Endothelial cell of umbilical vein (primary cell): ENCODE data around the gene COG5. TPM values are rescaled to one million over a fixed set of nuclear protein-coding genes. Genes with fewer than 3 reads are reported as not detected.

ENCODE experiments used
- BruUV-seq: library from RNA; stranded (reverse); fragments of 400-500 nt; replicated peaks from 2 replicates; lab custom pipeline; 2021; lab: Mats Ljungman, UMichigan
- CTCF ChIA-PET: fragments of 300-600, 350-600 bp; sonication (Branson Sonifier 250); formaldehyde crosslinking; loops from one replicate; lab custom pipeline; 2021; ENCODE audit warnings: antibody characterized with exemption, inconsistent platforms; lab: Charles Lee
- POLR2A ChIA-PET: fragments of 300-600, 350-600 bp; sonication (Branson Sonifier 250); formaldehyde crosslinking; loops from one replicate; lab custom pipeline; 2021; ENCODE audit warnings: antibody characterized with exemption, inconsistent platforms; lab: Charles Lee
- DNase-seq: peaks from one replicate; pipeline ENCODE4 v3.0.0-alpha.2; 2011; ENCODE audit warnings: low read depth, low spot score
- FAIRE-seq: peaks from 2 replicates; lab custom pipeline; 2011; peaks lifted over from hg19 to GRCh38; lab: Jason Lieb, UNC
- H2AFZ ChIP-seq: 2 replicates; pipeline ENCODE4 v1.6.0; 2012; ENCODE audit warnings: low read depth, low read length, control low read depth, inconsistent platforms
- H3K27ac ChIP-seq: 2 replicates; pipeline ENCODE4 v1.5.1; 2011; ENCODE audit warnings: low read depth, mild to moderate bottlenecking, control low read depth, low read length, moderate library complexity; ENCODE audit not compliant: insufficient read depth
- H3K27me3 ChIP-seq, 2 experiments: 2 replicates each; pipeline versions ENCODE4 v1.6.0 to v1.6.1; 2011; ENCODE audit warnings: low read length in 2 of 2, mixed read lengths in 1 of 2; ENCODE audit not compliant: control insufficient read depth in 2 of 2, insufficient read depth in 2 of 2
- H3K36me3 ChIP-seq, 2 experiments: 2 replicates in 1 of 2; 3 replicates in 1 of 2; pipeline ENCODE4 v1.5.1; 2011; ENCODE audit warnings: low read length in 2 of 2, mild to moderate bottlenecking in 1 of 2, moderate library complexity in 1 of 2; ENCODE audit not compliant: control insufficient read depth in 2 of 2, insufficient read depth in 2 of 2; ENCODE audit errors: extremely low read depth in 1 of 2
- H3K4me1 ChIP-seq: 3 replicates; pipeline ENCODE4 v1.5.1; 2011; ENCODE audit warnings: mild to moderate bottlenecking, low read length; ENCODE audit not compliant: control insufficient read depth, insufficient read depth; ENCODE audit errors: extremely low read depth
- H3K4me2 ChIP-seq: 2 replicates; pipeline ENCODE4 v1.6.1; 2011; ENCODE audit warnings: low read length, control low read depth, mixed read lengths; ENCODE audit not compliant: insufficient read depth
- H3K4me3 ChIP-seq, 3 experiments: fragments of 200-600 bp in 1 of 3; sonication (generic), shearing (Covaris generic) in 1 of 3; replicated peaks in 1 of 3; 2 replicates each; pipeline ENCODE4 v1.5.1; 2011 to 2016; ENCODE audit warnings: control low read depth in 3 of 3, low read length in 3 of 3, mild to moderate bottlenecking in 2 of 3, inconsistent platforms in 1 of 3, low read depth in 1 of 3, moderate library complexity in 1 of 3; ENCODE audit not compliant: insufficient read depth in 1 of 3
- H3K79me2 ChIP-seq: 2 replicates; pipeline ENCODE4 v1.6.0; 2012; ENCODE audit warnings: low read length, inconsistent platforms; ENCODE audit not compliant: control insufficient read depth, insufficient read depth
- H3K9ac ChIP-seq: replicated peaks from 2 replicates; pipeline ENCODE3; 2011; ENCODE audit warnings: low read length, control low read depth; ENCODE audit not compliant: insufficient read depth; ENCODE audit errors: extremely low read depth
- H3K9me1 ChIP-seq: replicated peaks from 3 replicates; pipeline ENCODE4 v1.6.0; 2011; ENCODE audit warnings: mild to moderate bottlenecking, low read length; ENCODE audit not compliant: control insufficient read depth, insufficient read depth; ENCODE audit errors: extremely low read depth
- H3K9me3 ChIP-seq: replicated peaks from 2 replicates; pipeline ENCODE4 v1.5.1; 2012; ENCODE audit warnings: low read length, inconsistent platforms; ENCODE audit not compliant: control insufficient read depth, insufficient read depth
- H4K20me1 ChIP-seq: replicated peaks from 2 replicates; pipeline ENCODE3; 2011; ENCODE audit warnings: mild to moderate bottlenecking, low read length; ENCODE audit not compliant: control insufficient read depth, insufficient read depth; ENCODE audit errors: extremely low read depth
- EZH2 ChIP-seq: IDR thresholded peaks from 2 replicates; pipeline ENCODE4 v1.6.1; 2012; ENCODE audit warnings: borderline replicate concordance, low read depth, mild to moderate bottlenecking, moderate library complexity, low read length, inconsistent platforms; ENCODE audit not compliant: severe bottlenecking
- FOS ChIP-seq: IDR thresholded peaks from 2 replicates; pipeline ENCODE4 v1.6.1; 2011; ENCODE audit warnings: mild to moderate bottlenecking, low read length, moderate library complexity, borderline replicate concordance; ENCODE audit not compliant: insufficient read depth
- JUN ChIP-seq: IDR thresholded peaks from 2 replicates; pipeline ENCODE4 v1.6.1; 2011; ENCODE audit warnings: borderline replicate concordance, low read depth; ENCODE audit not compliant: insufficient read length, insufficient read depth
- POLR2A ChIP-seq: IDR thresholded peaks from 2 replicates; pipeline ENCODE4 v1.6.1; 2012; ENCODE audit warnings: low read depth, mild to moderate bottlenecking, control low read depth, low read length
- dilution Hi-C: fragments of 300-500 bp; cut with MboI; formaldehyde crosslinking; loops from one replicate; pipeline ENCODE4 v1.15.0; 2019; ENCODE audit warnings: low sequenced_read_pairs; ENCODE audit not compliant: extremely low pct_ligation_motif_present
- intact Hi-C: fragments of 100-400 bp; cut with micrococcal nuclease; formaldehyde crosslinking; loops from one replicate; pipeline ENCODE4 v1.10.0; 2022
- polyA plus RNA-seq, 4 experiments: library from polyadenylated mRNA; depleted of rRNA in 3 of 4; stranded (reverse) in 3 of 4; unstranded in 1 of 4; fragments of >200 nt; gene quantifications; 2 replicates each; pipeline versions ENCODE4 v1.2.1 to v1.2.3, GENCODE V29; 2011 to 2012; ENCODE audit warnings: missing spikeins in 1 of 4
- total RNA-seq: library from RNA; stranded (reverse); gene quantifications from 2 replicates; pipeline ENCODE4 v1.2.3, GENCODE V29; 2021
- TF ChIP-seq, protein P1 (sequence below): IDR thresholded peaks from 2 replicates; pipeline ENCODE4 v1.6.1; 2011; ENCODE audit not compliant: insufficient read depth, insufficient read length
- TF ChIP-seq, protein P2 (sequence below), 2 donors: IDR thresholded peaks; 1 replicate in 1 of 2; 2 replicates in 1 of 2; pipeline ENCODE4 v1.5.1; 2011; ENCODE audit warnings: low read length in 2 of 2, mild to moderate bottlenecking in 2 of 2, moderate library complexity in 2 of 2, control low read depth in 1 of 2, inconsistent platforms in 1 of 2, low read depth in 1 of 2; ENCODE audit not compliant: insufficient read depth in 1 of 2; ENCODE audit errors: extremely low read depth in 1 of 2

The COG5 gene
- total and polyA plus RNA-seq, 2 donors (not counting 3 experiments of a cell fraction or from before 2014, with no cell fraction given): 18.8 to 45.3 TPM

DNA sequence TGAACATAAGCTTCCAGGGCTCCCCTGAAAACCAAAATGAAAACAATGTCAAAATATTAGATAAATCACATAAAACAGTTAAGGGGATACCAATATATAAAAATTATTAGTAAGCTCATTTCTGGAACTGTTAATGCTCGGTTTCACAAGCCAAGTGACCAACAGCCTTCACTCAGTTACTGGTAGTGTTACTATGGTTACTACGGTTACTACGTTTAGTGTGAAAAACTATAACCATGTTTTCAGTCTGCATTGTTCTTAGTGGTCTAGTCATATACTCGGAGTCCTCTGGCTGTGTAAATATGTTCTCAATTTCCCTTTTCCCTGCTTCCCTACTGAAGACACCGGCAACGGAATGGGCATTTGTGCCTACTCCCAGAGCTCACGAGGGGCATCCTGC is 360.1 kb downstream of the COG5 start:
- ChIA-PET POLR2A (interaction anchor here (0.5 kb wide), 1 partner anchor 25 kb away, joined by 3 read pairs; no protein-coding TSS in a partner anchor), CTCF (interaction anchor here (1.0 to 5.3 kb wide), 5 partner anchors 9 to 676 kb away, joined by 3 to 19 read pairs (median 4); no protein-coding TSS in a partner anchor)
- Histone ChIP-seq H3K9me1 (no peaks in the 10 kb centered on the region), H3K4me2 (no peak overlapping the region), H4K20me1 (peaks cover 2% of the 10 kb centered on the region), H3K4me1 (no peaks in the 10 kb centered on the region), H3K9me3 (no peaks in the 10 kb centered on the region), H3K79me2 (no peaks in the 10 kb centered on the region), H3K36me3 (peaks cover 9% of the 10 kb centered on the region in 2 experiments), H3K27me3 (no peaks in the 10 kb centered on the region), H3K9ac (no peak overlapping the region), H3K4me3 (no peak overlapping the region), H2AFZ (no peak overlapping the region), H3K27ac (no peak overlapping the region)
- no peak for DNase-seq
- intact Hi-C loops (loop anchor here (2.0 to 5.0 kb wide), 2 partner anchors 524 to 675 kb away; no protein-coding TSS in a partner anchor), dilution Hi-C loops (no loop called here)
- FAIRE-seq: no peak
- TF ChIP-seq FOS (no peak), JUN (no peak), EZH2 (no peak), POLR2A (no peak)
- TF ChIP-seq, protein P1, sequence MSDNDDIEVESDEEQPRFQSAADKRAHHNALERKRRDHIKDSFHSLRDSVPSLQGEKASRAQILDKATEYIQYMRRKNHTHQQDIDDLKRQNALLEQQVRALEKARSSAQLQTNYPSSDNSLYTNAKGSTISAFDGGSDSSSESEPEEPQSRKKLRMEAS: no peak
- TF ChIP-seq, protein P2, sequence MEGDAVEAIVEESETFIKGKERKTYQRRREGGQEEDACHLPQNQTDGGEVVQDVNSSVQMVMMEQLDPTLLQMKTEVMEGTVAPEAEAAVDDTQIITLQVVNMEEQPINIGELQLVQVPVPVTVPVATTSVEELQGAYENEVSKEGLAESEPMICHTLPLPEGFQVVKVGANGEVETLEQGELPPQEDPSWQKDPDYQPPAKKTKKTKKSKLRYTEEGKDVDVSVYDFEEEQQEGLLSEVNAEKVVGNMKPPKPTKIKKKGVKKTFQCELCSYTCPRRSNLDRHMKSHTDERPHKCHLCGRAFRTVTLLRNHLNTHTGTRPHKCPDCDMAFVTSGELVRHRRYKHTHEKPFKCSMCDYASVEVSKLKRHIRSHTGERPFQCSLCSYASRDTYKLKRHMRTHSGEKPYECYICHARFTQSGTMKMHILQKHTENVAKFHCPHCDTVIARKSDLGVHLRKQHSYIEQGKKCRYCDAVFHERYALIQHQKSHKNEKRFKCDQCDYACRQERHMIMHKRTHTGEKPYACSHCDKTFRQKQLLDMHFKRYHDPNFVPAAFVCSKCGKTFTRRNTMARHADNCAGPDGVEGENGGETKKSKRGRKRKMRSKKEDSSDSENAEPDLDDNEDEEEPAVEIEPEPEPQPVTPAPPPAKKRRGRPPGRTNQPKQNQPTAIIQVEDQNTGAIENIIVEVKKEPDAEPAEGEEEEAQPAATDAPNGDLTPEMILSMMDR (IDR thresholded peaks at IDR 0.05; ENCODE audit: extremely low read depth in 1 of 2, insufficient read depth in 1 of 2, low read depth in 1 of 2, low read length in 2 of 2): no peak
- BruUV-seq: no TSS peak
